Activated CD8-positive, alpha-beta memory T cell treated with anti-CD3 and anti-CD28 coated beads for 1 hour (primary cell): Measurements from ENCODE around the gene DHTKD1.
A peak's percentile ranks its signal among the peaks of the same experiment; 100 is the strongest.

Experiments used
- DNase-seq, 2 donors: peaks; one replicate each; pipeline ENCODE4 v3.0.0-alpha.2; 2020; ENCODE audit warnings: low read depth in 1 of 2; ENCODE audit errors: extremely low read depth in 1 of 2

DHTKD1 gene, protein sequence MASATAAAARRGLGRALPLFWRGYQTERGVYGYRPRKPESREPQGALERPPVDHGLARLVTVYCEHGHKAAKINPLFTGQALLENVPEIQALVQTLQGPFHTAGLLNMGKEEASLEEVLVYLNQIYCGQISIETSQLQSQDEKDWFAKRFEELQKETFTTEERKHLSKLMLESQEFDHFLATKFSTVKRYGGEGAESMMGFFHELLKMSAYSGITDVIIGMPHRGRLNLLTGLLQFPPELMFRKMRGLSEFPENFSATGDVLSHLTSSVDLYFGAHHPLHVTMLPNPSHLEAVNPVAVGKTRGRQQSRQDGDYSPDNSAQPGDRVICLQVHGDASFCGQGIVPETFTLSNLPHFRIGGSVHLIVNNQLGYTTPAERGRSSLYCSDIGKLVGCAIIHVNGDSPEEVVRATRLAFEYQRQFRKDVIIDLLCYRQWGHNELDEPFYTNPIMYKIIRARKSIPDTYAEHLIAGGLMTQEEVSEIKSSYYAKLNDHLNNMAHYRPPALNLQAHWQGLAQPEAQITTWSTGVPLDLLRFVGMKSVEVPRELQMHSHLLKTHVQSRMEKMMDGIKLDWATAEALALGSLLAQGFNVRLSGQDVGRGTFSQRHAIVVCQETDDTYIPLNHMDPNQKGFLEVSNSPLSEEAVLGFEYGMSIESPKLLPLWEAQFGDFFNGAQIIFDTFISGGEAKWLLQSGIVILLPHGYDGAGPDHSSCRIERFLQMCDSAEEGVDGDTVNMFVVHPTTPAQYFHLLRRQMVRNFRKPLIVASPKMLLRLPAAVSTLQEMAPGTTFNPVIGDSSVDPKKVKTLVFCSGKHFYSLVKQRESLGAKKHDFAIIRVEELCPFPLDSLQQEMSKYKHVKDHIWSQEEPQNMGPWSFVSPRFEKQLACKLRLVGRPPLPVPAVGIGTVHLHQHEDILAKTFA

GRCh38 chr10:12068449-12069269, at the start of gene DHTKD1:
Gene DHTKD1 (plus strand): TSS chr10:12068954. CDS start chr10:12069034, 80 bp downstream.
- peak; percentile 89 to 99 for DNase-seq

DNA sequence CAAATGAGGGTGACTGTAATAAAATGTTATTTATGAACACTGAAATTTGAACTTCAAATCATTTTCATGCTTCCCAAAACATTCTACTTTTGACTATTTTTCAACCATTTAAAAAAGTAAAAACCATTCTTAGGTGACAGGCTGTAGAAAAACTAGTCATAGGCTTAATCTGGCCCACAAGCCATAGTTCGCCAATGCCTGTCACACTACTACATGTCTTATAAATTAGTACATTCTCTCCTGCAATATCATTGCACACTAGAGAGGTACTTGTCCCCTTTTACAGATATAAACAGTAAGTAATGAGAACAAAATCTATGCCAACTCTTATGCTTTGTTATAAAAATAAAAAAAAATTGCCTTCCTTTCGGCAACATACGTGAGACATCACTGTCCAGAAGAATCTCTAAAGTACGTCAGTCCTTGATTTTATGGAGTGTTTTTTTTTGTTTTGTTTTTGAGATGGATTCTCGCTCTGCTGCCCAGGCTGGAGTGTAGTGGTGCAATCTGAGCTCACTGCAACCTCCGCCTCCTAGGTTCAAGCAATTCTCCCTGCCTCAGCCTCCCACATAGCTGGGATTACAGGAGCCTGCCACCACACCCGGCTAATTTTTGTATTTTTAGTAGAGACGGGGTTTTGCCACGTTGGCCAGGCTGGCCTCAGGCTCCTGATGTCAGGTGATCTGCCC, 49.3 kb upstream of the DHTKD1 start:
- DNase-seq: no peak

DNA sequence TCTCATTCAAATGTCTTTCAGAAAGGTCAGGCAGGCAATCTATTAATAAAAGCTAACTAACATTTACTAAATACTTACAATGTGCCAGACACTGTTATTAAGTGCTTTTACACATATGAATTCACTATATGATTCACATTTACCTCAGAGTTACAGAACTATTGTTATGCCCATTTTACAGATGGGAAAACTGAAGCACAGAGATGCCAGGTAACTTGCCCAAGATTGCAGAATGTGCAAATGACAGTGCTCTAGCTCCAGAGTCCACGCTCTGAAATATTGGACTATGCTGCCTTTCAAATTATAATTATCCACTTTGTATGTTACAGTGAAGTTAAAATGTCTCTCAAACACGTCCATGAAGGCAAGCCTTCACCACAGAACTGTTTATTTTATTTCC, 48.2 kb upstream of the DHTKD1 start:
- no peak for DNase-seq

DNA sequence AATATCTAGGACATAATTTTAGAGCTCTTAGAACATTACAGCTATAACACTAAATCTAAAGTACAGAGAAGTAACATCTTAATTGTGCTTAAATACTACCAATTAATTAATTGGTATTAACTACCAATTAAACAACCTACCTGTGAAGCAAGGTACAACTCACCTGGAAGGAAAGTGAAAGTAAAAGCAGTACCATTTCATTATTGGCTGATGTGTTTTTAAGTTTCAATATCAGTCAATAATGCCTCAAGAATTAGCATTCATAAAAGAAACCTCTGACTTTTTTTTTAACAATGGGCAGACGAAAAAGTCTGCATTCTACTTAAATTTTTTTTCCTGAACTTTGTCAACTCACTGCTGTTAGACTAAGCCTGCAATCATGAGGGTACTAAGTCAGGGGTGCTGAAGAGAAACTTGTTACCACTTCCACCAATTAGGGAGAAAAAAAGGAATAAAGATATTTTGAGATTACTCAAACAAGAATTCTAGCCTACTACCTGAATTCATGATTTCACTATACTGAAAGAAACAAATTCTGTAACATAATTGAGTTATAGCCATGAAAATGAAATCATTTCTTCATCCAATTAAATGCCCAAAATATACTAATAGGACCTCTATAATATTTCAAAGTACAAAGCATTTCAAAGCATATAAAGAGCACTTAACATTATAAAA, 46.0 kb upstream of the DHTKD1 start:
- DNase-seq: no peak

- DNase-seq: no peak
Measured at GRCh38 chr10:12025591-12025990, 43.2 kb upstream of the DHTKD1 start.

DNA sequence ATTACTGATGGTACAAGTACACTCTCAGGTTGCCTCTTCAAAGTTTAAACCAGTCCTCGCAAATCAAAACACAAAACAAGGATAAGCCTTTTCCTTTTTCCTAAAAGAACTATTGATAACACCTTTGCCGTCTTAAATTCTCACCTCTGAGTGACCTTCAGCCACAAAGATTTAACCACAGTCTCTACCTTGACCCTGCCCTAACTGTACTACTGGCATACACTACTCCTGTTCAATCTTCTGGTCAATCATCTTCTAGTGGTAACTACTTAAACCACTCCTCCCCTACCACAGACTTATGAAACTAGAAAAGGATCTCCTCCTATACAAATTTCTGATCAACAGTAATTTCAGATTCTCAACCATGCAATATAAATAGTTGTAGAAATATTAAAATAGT, 41.2 kb upstream of the DHTKD1 start:
- DNase-seq: no peak

GRCh38 chr10:12031404-12031803, 37.4 kb upstream of the DHTKD1 start:
- DNase-seq: no peak

DNA sequence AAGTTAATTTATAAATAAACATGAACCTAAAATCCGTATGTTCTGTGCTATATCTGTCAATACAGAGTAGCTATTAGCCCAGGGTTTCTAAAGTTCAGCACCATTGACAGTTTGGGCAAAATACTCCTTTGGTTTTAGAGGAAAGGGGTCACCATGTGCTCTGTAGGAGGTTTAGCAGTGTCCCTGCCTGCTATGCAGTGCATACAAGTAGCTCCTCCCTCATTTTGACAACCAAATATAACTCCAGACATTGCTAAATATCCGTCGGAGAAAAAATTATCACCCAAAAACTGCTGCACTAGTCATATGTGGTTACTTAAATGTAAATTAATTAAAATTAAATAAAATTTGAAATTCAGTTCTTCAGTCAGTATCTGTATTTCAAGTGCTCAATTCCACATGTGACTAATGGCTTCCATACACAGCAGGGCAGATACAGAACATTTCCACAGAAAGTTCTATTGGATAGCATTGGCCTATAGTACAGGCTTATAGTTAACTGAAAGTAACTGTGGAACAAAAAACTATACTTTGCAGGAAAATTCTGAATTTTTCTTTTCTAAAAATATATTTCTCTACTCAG, 32.6 kb upstream of the DHTKD1 start:
- DNase-seq: no peak

DNA sequence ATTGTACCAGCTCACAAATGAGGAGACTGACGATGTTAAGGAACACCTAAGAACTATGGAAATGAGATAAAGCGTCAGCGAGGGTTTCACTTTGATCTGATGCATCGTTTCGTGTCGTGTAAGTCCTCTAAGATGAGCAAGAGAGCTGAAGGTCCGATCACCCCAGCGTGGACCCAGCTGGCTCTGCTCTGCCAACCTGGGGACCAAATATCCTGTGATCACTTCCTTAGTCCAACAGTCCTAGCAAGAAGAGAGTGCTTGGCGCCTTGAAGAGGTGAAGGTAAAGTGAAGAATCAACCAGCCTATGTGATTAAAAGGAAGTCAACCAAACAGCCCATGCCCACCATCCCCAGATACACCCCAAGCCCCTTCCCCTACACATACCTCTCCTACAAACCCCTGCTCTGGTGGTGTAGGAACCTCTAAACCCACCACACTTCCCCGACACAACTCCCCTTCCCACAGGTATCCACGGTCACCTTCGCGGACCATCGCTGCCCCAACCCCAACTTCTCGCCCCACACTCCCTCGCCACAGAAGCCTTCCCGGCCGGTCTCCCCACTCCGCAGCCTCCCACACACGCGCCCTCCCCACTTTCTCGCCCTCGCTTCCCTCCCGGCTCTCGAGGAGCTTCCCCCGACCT, 26.9 kb upstream of the DHTKD1 start:
- DNase-seq: no peak

DNA sequence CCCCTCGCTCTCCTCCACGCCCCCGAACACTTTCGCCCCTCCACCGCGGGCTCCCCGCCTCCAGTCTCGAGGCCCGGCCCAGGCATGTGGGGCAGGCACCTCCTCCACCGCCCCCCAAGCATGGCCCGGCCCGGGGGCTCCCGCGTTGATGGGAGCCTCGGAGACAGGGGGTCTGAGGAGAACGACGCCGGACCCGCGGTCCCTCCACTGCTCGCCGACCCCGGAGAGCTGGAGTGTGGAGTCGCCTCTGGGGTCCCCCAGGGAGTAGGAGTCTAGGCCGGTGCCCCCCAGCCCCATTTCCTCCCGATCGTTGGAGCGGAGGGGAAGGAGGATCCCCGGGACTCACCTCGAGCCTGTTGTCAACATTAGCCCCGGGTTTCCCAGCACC, 26.4 kb upstream of the DHTKD1 start:
- peak in 1 of 2 donors; percentile 25 for DNase-seq

DNA sequence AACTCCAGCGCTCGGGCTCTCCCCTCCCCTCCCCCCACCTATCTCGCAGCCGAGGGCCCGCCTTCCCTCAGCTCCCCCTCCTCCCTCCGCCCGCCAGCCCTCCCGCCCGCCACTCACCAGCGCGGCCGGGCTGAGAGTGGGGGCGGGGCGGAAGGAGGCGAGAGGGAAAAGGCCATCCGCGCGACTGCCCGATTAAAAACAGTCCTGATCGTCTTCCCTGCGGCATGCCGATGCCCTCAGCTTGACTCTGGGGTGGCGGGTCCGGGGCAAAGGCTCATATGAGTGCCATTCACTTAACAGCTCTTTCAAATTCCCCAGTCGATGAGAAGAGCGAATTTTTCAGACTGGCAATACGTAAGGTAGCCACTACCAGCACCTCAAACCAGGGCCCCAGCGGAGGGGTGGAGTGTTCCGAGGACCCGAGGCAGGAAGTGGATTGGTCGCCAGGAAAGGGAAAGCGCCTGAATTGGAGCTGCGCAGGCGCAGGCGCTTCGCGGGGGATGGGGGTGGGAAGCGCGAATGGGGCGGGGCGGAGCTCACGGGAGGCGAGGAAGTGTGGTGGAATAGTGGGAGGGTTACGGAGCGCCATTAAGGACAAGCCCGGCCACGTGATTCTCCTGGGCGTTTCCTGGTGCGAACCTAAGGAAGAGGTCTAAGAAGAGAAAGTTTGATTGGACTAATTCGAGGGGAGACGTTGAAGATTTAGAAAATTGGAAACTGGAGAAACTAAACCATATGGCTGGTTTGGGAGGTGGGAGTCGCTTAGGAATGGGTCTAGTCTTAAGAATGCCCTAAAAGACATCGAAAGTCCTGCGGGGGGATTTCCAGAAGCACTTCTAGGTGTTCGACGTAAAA, 25.7 kb upstream of the DHTKD1 start, which contains the start of gene UPF2:
Gene UPF2, minus strand, starts transcription at position 13 of the 855 bp plus-strand sequence. CDS start 7,386 bp downstream, outside the sequence.
- peak; percentile 91 to 94 for DNase-seq

- DNase-seq: no peak
Measured at GRCh38 chr10:12045596-12045995, 23.2 kb upstream of the DHTKD1 start.

DNA sequence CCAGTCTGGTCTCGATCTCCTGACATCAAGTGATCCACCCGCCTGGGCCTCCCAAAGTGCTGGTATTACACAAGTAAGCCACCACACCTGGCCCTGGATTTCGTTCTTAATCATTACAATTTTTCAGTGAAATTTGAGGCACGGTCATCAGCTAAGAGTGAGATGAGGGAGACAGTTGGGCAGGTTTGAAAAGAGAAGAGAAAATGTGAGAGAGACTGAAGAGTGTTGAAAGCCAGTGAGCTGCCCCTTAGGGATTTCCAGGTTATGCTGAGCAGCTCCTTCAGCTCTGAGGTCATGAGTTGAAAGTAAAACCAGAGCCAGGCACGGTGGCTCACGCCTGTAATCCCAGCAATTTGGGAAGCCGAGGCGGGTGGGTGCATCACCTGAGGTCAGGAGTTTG, 20.2 kb upstream of the DHTKD1 start:
- no peak for DNase-seq

DNA sequence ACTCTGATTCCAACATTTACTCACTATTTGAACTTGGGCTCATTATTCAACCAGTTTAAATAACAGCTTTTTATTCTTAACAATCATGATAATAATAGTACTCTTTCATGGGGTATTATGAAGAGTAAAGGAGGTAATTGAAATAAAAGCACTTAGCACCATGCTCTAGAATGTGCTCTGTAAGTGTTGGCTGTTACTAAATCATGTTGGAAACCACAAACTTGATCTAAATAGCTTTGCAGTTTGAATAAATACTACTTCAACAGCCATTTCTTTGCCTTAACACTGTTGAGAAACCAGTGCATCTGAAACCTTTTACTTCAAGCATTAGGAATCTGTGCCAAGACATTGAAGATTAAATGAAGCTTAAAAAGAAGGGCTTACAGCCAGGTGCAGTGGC, 18.2 kb upstream of the DHTKD1 start:
- no peak for DNase-seq

DNA sequence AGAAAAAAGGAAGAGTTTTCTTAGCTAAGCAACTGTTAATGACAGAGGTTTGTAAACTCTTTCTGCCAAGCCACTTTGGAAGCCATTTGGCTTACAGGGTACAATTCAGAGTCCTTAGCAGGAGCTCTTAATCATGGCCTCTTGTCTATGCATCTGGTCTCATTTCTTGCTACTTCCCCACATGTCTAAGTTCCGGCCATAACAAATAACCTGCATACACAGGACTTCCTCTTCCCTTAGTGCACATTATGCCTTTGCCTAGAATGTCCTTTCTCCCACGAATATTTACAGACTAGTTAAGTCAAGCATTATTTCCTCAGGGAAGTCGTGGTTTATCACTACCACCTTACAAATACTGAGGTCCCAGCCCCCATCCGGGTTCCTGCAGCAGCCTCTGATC, 17.5 kb upstream of the DHTKD1 start:
- DNase-seq: no peak

DNA sequence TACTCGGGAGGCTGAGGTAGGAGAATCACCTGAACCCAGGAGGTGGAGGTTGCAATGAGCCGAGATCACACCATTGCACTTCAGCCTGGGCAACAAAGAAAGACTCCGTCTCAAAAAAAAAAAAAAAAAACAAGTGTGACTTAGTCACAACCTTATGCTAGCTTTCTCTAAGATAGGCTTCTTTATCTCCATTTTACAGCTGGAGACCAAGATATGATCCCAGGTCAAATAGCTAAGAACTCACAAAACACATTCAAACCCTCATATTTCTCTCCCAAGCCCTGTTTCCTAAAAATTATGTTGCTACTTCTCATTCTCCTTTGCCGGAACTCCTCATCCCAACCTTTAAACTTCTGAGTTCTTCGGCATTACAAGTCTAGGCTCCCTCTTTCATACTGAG, 13.0 kb upstream of the DHTKD1 start:
- DNase-seq: no peak

- DNase-seq: no peak
Measured at GRCh38 chr10:12056748-12057147, 12.0 kb upstream of the DHTKD1 start.

- DNase-seq: no peak
Measured at GRCh38 chr10:12061124-12061523, 7.6 kb upstream of the DHTKD1 start.
